ENCODE results near the gene ADRB2. TPM values are rescaled to one million over a fixed set of nuclear protein-coding genes. Genes with fewer than 3 reads are reported as not detected.

ADRB2 gene
- total and polyA plus RNA-seq, 5 donors from 2014 or later = 0.30 to 1.4 (median 0.53) TPM

DNA sequence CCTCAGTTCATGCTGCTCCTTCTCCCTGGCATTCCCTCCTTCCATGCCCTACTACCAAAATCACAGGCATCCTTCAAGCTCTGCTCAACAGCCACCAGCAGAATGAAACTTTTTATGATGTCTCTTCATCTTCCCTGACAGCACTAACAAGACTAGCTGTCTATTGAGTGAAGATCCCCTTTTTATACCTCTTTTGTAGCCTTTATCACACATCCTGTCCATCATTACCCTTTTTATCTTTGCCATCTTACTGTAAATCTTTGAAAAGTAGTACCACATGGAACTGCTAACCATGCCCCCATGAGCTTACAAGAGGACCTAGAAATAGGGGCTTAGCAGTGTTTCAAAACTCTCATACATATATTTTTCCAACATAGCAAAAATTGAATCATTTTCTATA, 10.8 kb upstream of the ADRB2 start:
- peaks cover 5% of the 10 kb centered on the region for H3K27me3 Mint-ChIP-seq
- peaks cover 0 to 1% (median 0%) of the 10 kb centered on the region in 7 donors for H3K9me3 Mint-ChIP-seq
- no peaks in the 10 kb centered on the region for H3K4me1 ChIP-seq (ENCODE audit: control insufficient read depth, insufficient read depth, low read length, poor library complexity, severe bottlenecking)
- H3K4me1 Mint-ChIP-seq = peaks cover 2 to 10% (median 3%) of the 10 kb centered on the region in 4 donors
- H3K27me3 ChIP-seq (ENCODE audit: control insufficient read depth, insufficient read depth, low read length) = peaks cover 4% of the 10 kb centered on the region
- no peak for ATAC-seq (ENCODE audit: low read depth in 2 of 2)
- no peaks in the 10 kb centered on the region for H3K36me3 ChIP-seq (ENCODE audit: control insufficient read depth, insufficient read depth, low read length)
- no peak overlapping the region for H3K4me3 Mint-ChIP-seq
- no peaks in the 10 kb centered on the region for H3K36me3 Mint-ChIP-seq
- no peaks in the 10 kb centered on the region for H3K9me3 ChIP-seq (ENCODE audit: control insufficient read depth in 2 of 2, low read length in 2 of 2)
- DNase-seq = no peak
- H3K4me3 ChIP-seq (ENCODE audit: low read depth, low read length) = no peak overlapping the region
- no peak overlapping the region for H3K27ac ChIP-seq (ENCODE audit: insufficient read depth, low read length, poor library complexity, severe bottlenecking)
- H3K27ac Mint-ChIP-seq = no peak overlapping the region

DNA sequence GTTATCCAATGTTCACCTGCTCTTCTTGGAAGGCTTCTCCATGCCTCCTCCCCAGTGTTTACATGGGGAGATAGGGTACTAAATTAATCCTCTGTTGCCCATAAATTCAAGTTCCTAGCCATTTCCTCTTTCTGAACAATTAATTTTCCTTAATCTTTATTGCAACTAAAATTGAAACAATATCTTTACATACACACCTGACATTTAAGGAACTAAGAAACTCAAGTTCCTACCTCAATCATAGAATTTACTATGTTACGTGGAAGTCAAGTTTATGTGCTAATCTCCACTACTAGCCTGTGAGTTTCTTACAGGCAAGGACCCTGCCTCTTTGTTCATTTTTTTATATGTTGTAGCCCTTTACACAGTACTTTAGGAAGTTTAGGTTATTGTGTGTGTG, 10.1 kb upstream of the ADRB2 start:
- Mint-ChIP-seq H3K27ac (no peak overlapping the region), H3K4me1 (peaks cover 0 to 5% (median 1%) of the 10 kb centered on the region in 4 donors), H3K4me3 (no peak overlapping the region), H3K36me3 (no peaks in the 10 kb centered on the region), H3K27me3 (peaks cover 5% of the 10 kb centered on the region), H3K9me3 (peaks cover 0 to 1% (median 0%) of the 10 kb centered on the region in 7 donors)
- Histone ChIP-seq H3K4me3 (ENCODE audit: low read depth, low read length) (no peak overlapping the region), H3K4me1 (ENCODE audit: control insufficient read depth, insufficient read depth, low read length, poor library complexity, severe bottlenecking) (no peaks in the 10 kb centered on the region), H3K27ac (ENCODE audit: insufficient read depth, low read length, poor library complexity, severe bottlenecking) (no peak overlapping the region), H3K36me3 (ENCODE audit: control insufficient read depth, insufficient read depth, low read length) (no peaks in the 10 kb centered on the region), H3K9me3 (ENCODE audit: control insufficient read depth in 2 of 2, low read length in 2 of 2) (no peaks in the 10 kb centered on the region), H3K27me3 (ENCODE audit: control insufficient read depth, insufficient read depth, low read length) (peaks cover 4% of the 10 kb centered on the region)
- ATAC-seq (ENCODE audit: low read depth in 2 of 2) (no peak), DNase-seq (no peak)

DNA sequence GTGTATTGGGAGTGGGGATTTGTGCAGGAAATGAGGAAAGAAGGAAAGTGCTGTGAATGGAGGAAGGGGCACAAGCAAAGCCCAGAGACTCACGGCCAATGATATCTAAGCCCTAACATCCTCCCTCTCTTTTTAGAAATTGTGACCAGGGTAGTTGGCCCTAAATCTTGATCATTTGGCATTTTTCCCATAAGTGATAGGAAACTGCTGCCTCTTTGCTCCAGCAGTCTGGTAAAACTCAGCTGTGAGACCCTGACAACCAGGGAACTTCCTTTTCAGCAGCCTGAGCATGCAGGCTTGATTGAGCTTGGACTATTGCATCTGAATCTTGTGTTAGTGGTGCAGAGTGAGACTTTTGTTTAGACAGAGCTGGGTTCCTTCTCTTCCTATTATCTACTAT, 9.6 kb upstream of the ADRB2 start:
- peaks cover 4% of the 10 kb centered on the region for H3K27me3 ChIP-seq (ENCODE audit: control insufficient read depth, insufficient read depth, low read length)
- H3K4me3 ChIP-seq (ENCODE audit: low read depth, low read length) = no peak overlapping the region
- peaks cover 0 to 1% (median 0%) of the 10 kb centered on the region in 7 donors for H3K9me3 Mint-ChIP-seq
- H3K27ac Mint-ChIP-seq = no peak overlapping the region
- no peak overlapping the region for H3K27ac ChIP-seq (ENCODE audit: insufficient read depth, low read length, poor library complexity, severe bottlenecking)
- no peaks in the 10 kb centered on the region for H3K36me3 Mint-ChIP-seq
- DNase-seq (no peak), ATAC-seq (ENCODE audit: low read depth in 2 of 2) (no peak)
- H3K27me3 Mint-ChIP-seq = peaks cover 5% of the 10 kb centered on the region
- no peaks in the 10 kb centered on the region for H3K4me1 ChIP-seq (ENCODE audit: control insufficient read depth, insufficient read depth, low read length, poor library complexity, severe bottlenecking)
- no peaks in the 10 kb centered on the region for H3K36me3 ChIP-seq (ENCODE audit: control insufficient read depth, insufficient read depth, low read length)
- H3K4me3 Mint-ChIP-seq = no peak overlapping the region
- no peaks in the 10 kb centered on the region for H3K9me3 ChIP-seq (ENCODE audit: control insufficient read depth in 2 of 2, low read length in 2 of 2)
- H3K4me1 Mint-ChIP-seq = peaks cover 0 to 1% (median under 1%) of the 10 kb centered on the region in 4 donors

DNA sequence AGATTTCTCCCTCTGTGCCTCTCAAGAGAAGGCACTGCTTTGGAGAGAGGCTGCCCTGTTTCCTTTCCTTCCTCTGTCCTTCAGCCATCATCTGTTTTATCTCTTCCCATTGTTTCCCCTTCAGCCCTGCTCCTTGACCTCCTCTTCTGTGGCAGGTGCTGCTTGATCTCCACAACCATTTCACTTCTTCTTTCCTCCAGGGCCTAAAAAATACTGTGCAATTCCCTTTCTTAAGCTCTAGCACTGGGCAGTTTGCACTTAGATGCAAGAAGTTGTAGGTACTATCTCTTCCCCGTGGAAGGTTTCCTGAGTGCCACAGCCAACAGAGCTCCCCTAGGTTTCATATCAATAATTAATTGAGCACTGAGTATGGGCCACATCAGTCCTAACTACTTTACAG, 8.8 kb upstream of the ADRB2 start:
- ATAC-seq (ENCODE audit: low read depth in 2 of 2) (no peak), DNase-seq (no peak)
- Mint-ChIP-seq H3K27ac (peak overlapping the region in 1 of 3 donors; percentile 54), H3K9me3 (peaks cover 0 to 1% (median 0%) of the 10 kb centered on the region in 7 donors), H3K4me1 (no peaks in the 10 kb centered on the region), H3K36me3 (no peaks in the 10 kb centered on the region), H3K4me3 (no peak overlapping the region), H3K27me3 (peaks cover 5% of the 10 kb centered on the region)
- Histone ChIP-seq H3K9me3 (ENCODE audit: control insufficient read depth in 2 of 2, low read length in 2 of 2) (no peaks in the 10 kb centered on the region), H3K27me3 (ENCODE audit: control insufficient read depth, insufficient read depth, low read length) (peaks cover 4% of the 10 kb centered on the region), H3K4me3 (ENCODE audit: low read depth, low read length) (no peak overlapping the region), H3K36me3 (ENCODE audit: control insufficient read depth, insufficient read depth, low read length) (no peaks in the 10 kb centered on the region), H3K27ac (ENCODE audit: insufficient read depth, low read length, poor library complexity, severe bottlenecking) (no peak overlapping the region), H3K4me1 (ENCODE audit: control insufficient read depth, insufficient read depth, low read length, poor library complexity, severe bottlenecking) (no peaks in the 10 kb centered on the region)

DNA sequence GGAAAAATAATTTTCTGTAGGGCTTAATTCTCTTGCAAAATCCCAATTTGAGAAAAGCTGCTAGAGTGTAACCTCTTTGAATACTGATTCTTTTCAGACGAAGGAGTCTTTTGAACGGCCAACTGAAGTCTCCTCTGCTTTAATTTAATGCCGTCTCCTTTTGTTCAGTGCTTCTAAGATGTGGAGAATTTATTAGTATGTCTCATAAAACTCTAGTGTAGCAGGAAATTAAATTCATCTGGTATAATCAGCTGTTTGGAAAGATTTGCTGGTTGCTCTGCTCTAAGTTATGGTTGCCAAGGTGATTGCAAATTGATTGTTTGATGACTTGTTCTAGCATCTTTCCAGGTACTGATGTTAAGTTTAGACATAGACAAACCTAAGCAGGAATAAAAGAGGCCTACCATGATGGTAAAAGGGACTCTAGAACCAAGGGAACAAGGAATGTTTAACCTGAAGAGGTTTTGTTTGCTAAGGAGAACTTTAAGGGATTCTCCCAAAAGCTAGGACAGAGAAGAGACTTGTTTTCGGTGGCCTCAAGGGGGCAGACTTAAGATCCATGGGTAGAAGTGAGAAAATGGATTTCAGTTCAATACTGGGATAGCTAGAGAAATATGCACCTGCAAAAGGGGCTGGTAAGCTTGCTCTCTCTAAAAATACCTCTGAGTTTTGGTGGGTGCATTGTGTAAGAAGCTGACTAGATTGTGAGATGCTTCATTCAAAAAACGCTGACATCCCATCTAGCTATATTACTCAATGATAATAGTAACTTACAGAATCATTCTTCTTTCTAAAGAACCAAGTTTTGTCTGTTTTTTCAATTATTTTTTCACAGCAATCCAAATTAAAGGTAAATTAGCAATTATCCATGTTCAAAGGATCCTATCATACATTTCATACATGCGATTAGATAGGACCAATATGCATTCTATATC, 5.7 kb upstream of the ADRB2 start:
- ATAC-seq (ENCODE audit: low read depth in 2 of 2) = no peak

DNA sequence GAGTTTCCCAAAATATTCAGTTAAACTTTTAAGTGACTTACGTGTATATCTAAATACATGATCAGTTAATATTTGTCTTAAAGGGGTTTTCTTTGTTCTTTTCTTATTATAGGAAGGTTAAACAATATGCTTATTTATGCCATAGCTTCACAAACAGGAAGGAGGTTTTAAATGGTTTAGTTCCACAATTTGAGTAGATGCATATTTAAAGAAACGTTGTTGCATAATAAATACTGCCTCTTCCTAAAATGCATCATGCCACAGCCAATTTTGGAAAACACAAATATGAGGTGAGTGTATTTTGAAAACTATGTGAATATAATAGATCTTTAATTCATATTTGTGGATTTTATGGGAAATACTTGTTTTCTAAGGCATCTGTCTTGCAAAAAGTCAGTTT, 2.5 kb upstream of the ADRB2 start:
- Mint-ChIP-seq H3K4me3 (no peak overlapping the region), H3K4me1 (peaks cover 7 to 30% (median 18%) of the 10 kb centered on the region in 4 donors), H3K27me3 (peaks cover 36% of the 10 kb centered on the region), H3K9me3 (peaks cover 0 to 2% (median 0%) of the 10 kb centered on the region in 7 donors), H3K27ac (no peak overlapping the region), H3K36me3 (no peaks in the 10 kb centered on the region)
- no peaks in the 10 kb centered on the region for H3K36me3 ChIP-seq (ENCODE audit: control insufficient read depth, insufficient read depth, low read length)
- ATAC-seq (ENCODE audit: low read depth in 2 of 2) = no peak
- no peak for DNase-seq
- H3K27me3 ChIP-seq (ENCODE audit: control insufficient read depth, insufficient read depth, low read length) = peaks cover 2% of the 10 kb centered on the region
- no peak overlapping the region for H3K27ac ChIP-seq (ENCODE audit: insufficient read depth, low read length, poor library complexity, severe bottlenecking)
- H3K4me1 ChIP-seq (ENCODE audit: control insufficient read depth, insufficient read depth, low read length, poor library complexity, severe bottlenecking) = peaks cover 13% of the 10 kb centered on the region
- no peaks in the 10 kb centered on the region for H3K9me3 ChIP-seq (ENCODE audit: control insufficient read depth in 2 of 2, low read length in 2 of 2)
- no peak overlapping the region for H3K4me3 ChIP-seq (ENCODE audit: low read depth, low read length)

More for the DNA sequence above, 5.7 kb upstream of the ADRB2 start:
- Histone ChIP-seq H3K27me3 (ENCODE audit: control insufficient read depth, insufficient read depth, low read length) (peaks cover under 1% of the 10 kb centered on the region), H3K4me3 (ENCODE audit: low read depth, low read length) (no peak overlapping the region), H3K36me3 (ENCODE audit: control insufficient read depth, insufficient read depth, low read length) (no peaks in the 10 kb centered on the region), H3K27ac (ENCODE audit: insufficient read depth, low read length, poor library complexity, severe bottlenecking) (no peak overlapping the region), H3K4me1 (ENCODE audit: control insufficient read depth, insufficient read depth, low read length, poor library complexity, severe bottlenecking) (no peaks in the 10 kb centered on the region), H3K9me3 (ENCODE audit: control insufficient read depth in 2 of 2, low read length in 2 of 2) (no peaks in the 10 kb centered on the region)
- Mint-ChIP-seq H3K4me1 (peaks cover 0 to 5% (median 2%) of the 10 kb centered on the region in 4 donors), H3K9me3 (peaks cover 0 to 2% (median 0%) of the 10 kb centered on the region in 7 donors), H3K27ac (no peak overlapping the region), H3K27me3 (peaks cover 30% of the 10 kb centered on the region), H3K36me3 (no peaks in the 10 kb centered on the region), H3K4me3 (no peak overlapping the region)
- DNase-seq = peak in 1 of 3 donors; percentile 52

DNA sequence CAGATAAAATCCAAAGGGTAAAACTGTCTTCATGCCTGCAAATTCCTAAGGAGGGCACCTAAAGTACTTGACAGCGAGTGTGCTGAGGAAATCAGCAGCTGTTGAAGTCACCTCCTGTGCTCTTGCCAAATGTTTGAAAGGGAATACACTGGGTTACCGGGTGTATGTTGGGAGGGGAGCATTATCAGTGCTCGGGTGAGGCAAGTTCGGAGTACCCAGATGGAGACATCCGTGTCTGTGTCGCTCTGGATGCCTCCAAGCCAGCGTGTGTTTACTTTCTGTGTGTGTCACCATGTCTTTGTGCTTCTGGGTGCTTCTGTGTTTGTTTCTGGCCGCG, 727 bp upstream of the ADRB2 start:
- H3K36me3 ChIP-seq (ENCODE audit: control insufficient read depth, insufficient read depth, low read length) = no peaks in the 10 kb centered on the region
- H3K9me3 ChIP-seq (ENCODE audit: control insufficient read depth in 2 of 2, low read length in 2 of 2) = no peaks in the 10 kb centered on the region
- H3K27me3 ChIP-seq (ENCODE audit: control insufficient read depth, insufficient read depth, low read length) = peaks cover 2% of the 10 kb centered on the region
- no peaks in the 10 kb centered on the region for H3K36me3 Mint-ChIP-seq
- H3K4me1 ChIP-seq (ENCODE audit: control insufficient read depth, insufficient read depth, low read length, poor library complexity, severe bottlenecking) = peaks cover 16% of the 10 kb centered on the region
- no peak for DNase-seq
- peak overlapping the region in 2 of 3 donors; percentile 72 to 75 for H3K27ac Mint-ChIP-seq
- no peak for ATAC-seq (ENCODE audit: low read depth in 2 of 2)
- H3K27ac ChIP-seq (ENCODE audit: insufficient read depth, low read length, poor library complexity, severe bottlenecking) = peak overlapping the region; percentile 53
- peaks cover 41% of the 10 kb centered on the region for H3K27me3 Mint-ChIP-seq
- H3K4me3 Mint-ChIP-seq = peak overlapping the region; percentile 61 to 87 (median 76)
- H3K9me3 Mint-ChIP-seq = peaks cover 0 to 2% (median 0%) of the 10 kb centered on the region in 7 donors
- H3K4me3 ChIP-seq (ENCODE audit: low read depth, low read length) = peak overlapping the region; percentile 65
- H3K4me1 Mint-ChIP-seq = peaks cover 9 to 44% (median 23%) of the 10 kb centered on the region in 4 donors
